Panc1 (cell line): Measurements from ENCODE around the gene MEGF10. TPM values are rescaled to one million over a fixed set of nuclear protein-coding genes. Genes with fewer than 3 reads are reported as not detected.

Source experiments
- ATAC-seq: fragments of 200-7000 bp; cut with Tn5 transposase; 2 replicates; pipeline ENCODE4 v1.9.1; 2020; ENCODE audit warnings: mild to moderate bottlenecking, moderate library complexity
- BruUV-seq: library from RNA; stranded (reverse); fragments of 400-500 nt; replicated peaks from 2 replicates; lab custom pipeline; 2021; lab: Mats Ljungman, UMichigan
- CTCF ChIA-PET: fragments of 300-600 bp; sonication (Branson Sonifier 250); formaldehyde crosslinking; loops from one replicate; lab custom pipeline; 2022; ENCODE audit warnings: antibody characterized with exemption; lab: Charles Lee
- POLR2A ChIA-PET: fragments of 300-600 bp; sonication (Branson Sonifier 250); formaldehyde crosslinking; loops from one replicate; lab custom pipeline; 2022; ENCODE audit warnings: antibody characterized with exemption; lab: Charles Lee
- DNase-seq: peaks from one replicate; pipeline ENCODE4 v3.0.0-alpha.2; 2010; ENCODE audit warnings: low read depth, low spot score
- H3K27ac ChIP-seq: 2 replicates; pipeline ENCODE4 v1.5.1; 2011; ENCODE audit warnings: mild to moderate bottlenecking, low read length, inconsistent platforms
- H3K27me3 ChIP-seq: fragments of 200-500 bp; sonication (Bioruptor generic); 2 replicates; pipeline ENCODE4 v1.6.0; 2014; ENCODE audit warnings: low read length, inconsistent platforms; ENCODE audit not compliant: control insufficient read depth, insufficient read depth
- H3K36me3 ChIP-seq: fragments of 200-500 bp; sonication (Bioruptor generic); 2 replicates; pipeline ENCODE4 v1.5.1; 2014; ENCODE audit warnings: inconsistent platforms, mild to moderate bottlenecking, low read length, moderate library complexity; ENCODE audit not compliant: control insufficient read depth, insufficient read depth
- H3K4me1 ChIP-seq: 2 replicates; pipeline ENCODE4 v1.5.1; 2011; ENCODE audit warnings: inconsistent platforms, mild to moderate bottlenecking, low read length, moderate library complexity; ENCODE audit not compliant: control insufficient read depth, insufficient read depth
- H3K4me3 ChIP-seq, 2 experiments: 2 replicates each; pipeline ENCODE4 v1.5.1; 2011 to 2012; ENCODE audit warnings: low read depth in 2 of 2, low read length in 2 of 2, mild to moderate bottlenecking in 2 of 2, inconsistent platforms in 1 of 2, moderate library complexity in 1 of 2
- H3K9me3 ChIP-seq: fragments of 200-500 bp; sonication (Bioruptor generic); 2 replicates; pipeline ENCODE4 v1.5.1; 2014; ENCODE audit warnings: low read depth, mild to moderate bottlenecking, inconsistent platforms, low read length, moderate library complexity; ENCODE audit not compliant: control insufficient read depth, insufficient read depth
- CTCF ChIP-seq: fragments of 450-650 bp; IDR thresholded peaks from 2 replicates; pipeline ENCODE4 v1.5.1; 2017; ENCODE audit warnings: mild to moderate bottlenecking
- POLR2AphosphoS5 ChIP-seq: IDR thresholded peaks from 2 replicates; pipeline ENCODE4 v1.6.1; 2012; ENCODE audit warnings: mild to moderate bottlenecking, low read depth, low read length, moderate library complexity
- REST ChIP-seq, 2 experiments: IDR thresholded peaks; 2 replicates each; pipeline ENCODE4 v1.6.1; 2011 to 2012; ENCODE audit warnings: low read depth in 2 of 2, control low read depth in 1 of 2, low read length in 1 of 2, mild to moderate bottlenecking in 1 of 2, moderate library complexity in 1 of 2; ENCODE audit not compliant: insufficient read depth in 1 of 2
- SIN3A ChIP-seq: IDR thresholded peaks from 2 replicates; pipeline ENCODE4 v1.6.1; 2012; ENCODE audit warnings: low read depth, mild to moderate bottlenecking, low read length, moderate library complexity, borderline replicate concordance; ENCODE audit not compliant: insufficient read depth
- TCF7L2 ChIP-seq: IDR thresholded peaks from 2 replicates; pipeline ENCODE4 v1.6.1; 2011; ENCODE audit warnings: mild to moderate bottlenecking, low read depth, low read length, inconsistent platforms
- in situ Hi-C: cut with HindIII; loops from 2 replicates; pipeline ENCODE4 v1.10.0; 2016; ENCODE audit warnings: low sequenced_read_pairs, low pct_unique_long_range_greater_than_20kb
- intact Hi-C: fragments of 100-400 bp; cut with micrococcal nuclease; formaldehyde crosslinking; loops from one replicate; pipeline ENCODE4 v1.10.0; 2022; ENCODE audit not compliant: unreplicated experiment
- total RNA-seq: library from RNA; stranded (reverse); gene quantifications from one replicate; pipeline ENCODE4 v1.2.1, GENCODE V29; 2021; ENCODE audit not compliant: unreplicated experiment

The MEGF10 gene
- total RNA-seq, 1 experiment from 2014 or later = not detected

GRCh38 chr5:127412698-127413097 lies 122.1 kb downstream of the MEGF10 start:
- ChIA-PET POLR2A (no interaction called here), CTCF (no interaction called here)
- TF ChIP-seq TCF7L2 (no peak), POLR2AphosphoS5 (no peak), SIN3A (no peak)
- H3K4me3 ChIP-seq = no peak overlapping the region
- H3K27ac ChIP-seq = no peak overlapping the region
- BruUV-seq = no TSS peak
- intact Hi-C loops = no loop called here
- no peaks in the 10 kb centered on the region for H3K9me3 ChIP-seq
- ATAC-seq = no peak
- no peaks in the 10 kb centered on the region for H3K4me1 ChIP-seq
- H3K36me3 ChIP-seq = no peaks in the 10 kb centered on the region
- no peak for DNase-seq
- in situ Hi-C loops = no loop called here
- H3K27me3 ChIP-seq = no peaks in the 10 kb centered on the region

GRCh38 chr5:127415034-127415433 lies 124.4 kb downstream of the MEGF10 start:
- H3K9me3 ChIP-seq = no peaks in the 10 kb centered on the region
- intact Hi-C loops = no loop called here
- no peaks in the 10 kb centered on the region for H3K4me1 ChIP-seq
- H3K4me3 ChIP-seq = no peak overlapping the region
- TF ChIP-seq REST (IDR thresholded peaks at IDR 0.05; ENCODE audit: insufficient read depth in 1 of 2, low read depth in 2 of 2, low read length in 1 of 2) (no peak), POLR2AphosphoS5 (no peak), CTCF (no peak), SIN3A (no peak), TCF7L2 (no peak)
- DNase-seq (no peak), ATAC-seq (no peak)
- H3K27me3 ChIP-seq = no peaks in the 10 kb centered on the region
- POLR2A ChIA-PET = no interaction called here
- in situ Hi-C loops = no loop called here
- no TSS peak for BruUV-seq
- no peak overlapping the region for H3K27ac ChIP-seq
- CTCF ChIA-PET = no interaction called here
- H3K36me3 ChIP-seq = no peaks in the 10 kb centered on the region

GRCh38 chr5:127416906-127417305 lies 126.3 kb downstream of the MEGF10 start:
- H3K27me3 ChIP-seq = no peaks in the 10 kb centered on the region
- no TSS peak for BruUV-seq
- TF ChIP-seq CTCF (no peak), REST (IDR thresholded peaks at IDR 0.05; ENCODE audit: insufficient read depth in 1 of 2, low read depth in 2 of 2, low read length in 1 of 2) (no peak), POLR2AphosphoS5 (no peak), SIN3A (no peak), TCF7L2 (no peak)

More at GRCh38 chr5:127416906-127417305, 126.3 kb downstream of the MEGF10 start:
- H3K27ac ChIP-seq = no peak overlapping the region
- ChIA-PET CTCF (no interaction called here), POLR2A (no interaction called here)
- no peaks in the 10 kb centered on the region for H3K4me1 ChIP-seq
- no peak for DNase-seq
- no peaks in the 10 kb centered on the region for H3K9me3 ChIP-seq
- intact Hi-C loops (no loop called here), in situ Hi-C loops (no loop called here)
- H3K36me3 ChIP-seq = no peaks in the 10 kb centered on the region
- no peak for ATAC-seq
- no peak overlapping the region for H3K4me3 ChIP-seq
